Hematopoietic multipotent progenitor cell treated with erythropoietin and hydrocortisone succinate and interleukin-3 and kit ligand, for 15 days (in vitro differentiated cells): Measurements from ENCODE around the gene CRTC2.

Experiments
- DNase-seq: peaks from one replicate; pipeline ENCODE4 v3.0.0-alpha.2; 2015; ENCODE audit warnings: low spot score

The CRTC2 gene

DNA sequence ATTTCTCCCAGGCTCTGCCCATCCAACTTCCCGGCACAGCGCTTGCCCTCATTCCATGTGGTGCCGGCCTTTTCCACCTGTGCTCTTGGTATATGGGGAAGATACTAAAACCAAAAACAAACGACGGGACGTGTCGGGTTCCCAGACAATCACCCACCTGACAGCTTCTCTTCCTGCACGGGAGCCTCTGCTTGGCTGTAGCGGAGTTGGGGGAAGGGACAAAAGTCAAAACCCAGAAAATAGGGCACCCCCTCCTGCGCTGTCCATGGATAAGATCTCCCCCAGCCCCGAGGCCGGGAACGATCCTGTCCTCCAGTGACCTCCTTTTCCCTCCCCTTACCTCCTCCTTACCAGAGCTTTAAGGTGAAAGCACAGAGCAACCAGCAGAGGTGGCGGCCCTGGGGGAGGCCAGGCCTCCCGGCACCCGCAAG lies 18.4 kb upstream of the CRTC2 start:
- DNase-seq = no peak

GRCh38 chr1:153973525-153973924 lies 15.1 kb upstream of the CRTC2 start:
- no peak for DNase-seq

GRCh38 chr1:153973071-153973470 lies 14.7 kb upstream of the CRTC2 start:
- DNase-seq = no peak

- no peak for DNase-seq
Measured at GRCh38 chr1:153970346-153970745, 11.9 kb upstream of the CRTC2 start.

DNA sequence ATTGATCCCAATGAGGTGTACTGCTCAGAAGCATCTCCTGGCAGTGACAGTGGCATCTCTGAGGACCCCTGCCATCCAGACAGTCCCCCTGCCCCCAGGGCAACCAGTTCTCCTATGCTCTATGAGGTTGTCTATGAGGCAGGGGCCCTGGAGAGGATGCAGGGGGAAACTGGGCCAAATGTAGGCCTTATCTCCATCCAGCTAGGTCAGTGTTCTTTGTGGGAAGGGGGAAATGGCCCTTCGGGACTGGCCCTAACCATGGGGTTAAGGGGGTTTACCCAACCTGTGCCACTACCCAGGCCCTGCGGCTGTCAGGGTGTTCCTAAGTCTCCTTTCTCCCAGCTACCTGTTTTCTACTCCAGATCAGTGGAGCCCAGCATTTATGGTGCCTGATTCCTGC lies 10.6 kb upstream of the CRTC2 start:
- no peak for DNase-seq

DNA sequence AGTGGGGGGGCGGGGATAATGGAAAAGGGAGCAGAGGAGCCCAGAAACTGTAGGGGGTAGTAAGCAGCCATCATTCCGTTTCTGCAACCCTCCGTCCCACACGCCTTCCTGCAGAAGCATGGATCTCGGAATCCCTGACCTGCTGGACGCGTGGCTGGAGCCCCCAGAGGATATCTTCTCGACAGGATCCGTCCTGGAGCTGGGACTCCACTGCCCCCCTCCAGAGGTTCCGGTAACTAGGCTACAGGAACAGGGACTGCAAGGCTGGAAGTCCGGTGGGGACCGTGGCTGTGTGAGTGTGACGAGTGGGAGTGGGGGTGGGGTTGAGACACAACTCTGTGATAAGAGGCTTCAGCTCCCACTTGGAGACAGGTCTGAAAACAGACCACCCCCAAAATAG lies 10.0 kb upstream of the CRTC2 start:
- no peak for DNase-seq

- DNase-seq = no peak
Measured at GRCh38 chr1:153968000-153968363, 9.6 kb upstream of the CRTC2 start.

GRCh38 chr1:153967107-153967999 lies 8.9 kb upstream of the CRTC2 start, which contains the start of gene CREB3L4:
TSS of gene CREB3L4 (plus strand) at chr1:153967902. CDS start at chr1:153968526, 624 bp downstream.
- DNase-seq = peak; percentile 86

GRCh38 chr1:153963850-153964331 lies 5.5 kb upstream of the CRTC2 start:
- no peak for DNase-seq

- DNase-seq = peak; percentile 95
Measured at GRCh38 chr1:153963030-153963849, 4.8 kb upstream of the CRTC2 start, which contains the start of gene SLC39A1. TSS of gene SLC39A1 (minus strand) at chr1:153963537. CDS start at chr1:153962715, 822 bp downstream.

GRCh38 chr1:153962088-153963029 lies 3.9 kb upstream of the CRTC2 start:
- DNase-seq = no peak

GRCh38 chr1:153961421-153961820 lies 3.0 kb upstream of the CRTC2 start:
- no peak for DNase-seq

DNA sequence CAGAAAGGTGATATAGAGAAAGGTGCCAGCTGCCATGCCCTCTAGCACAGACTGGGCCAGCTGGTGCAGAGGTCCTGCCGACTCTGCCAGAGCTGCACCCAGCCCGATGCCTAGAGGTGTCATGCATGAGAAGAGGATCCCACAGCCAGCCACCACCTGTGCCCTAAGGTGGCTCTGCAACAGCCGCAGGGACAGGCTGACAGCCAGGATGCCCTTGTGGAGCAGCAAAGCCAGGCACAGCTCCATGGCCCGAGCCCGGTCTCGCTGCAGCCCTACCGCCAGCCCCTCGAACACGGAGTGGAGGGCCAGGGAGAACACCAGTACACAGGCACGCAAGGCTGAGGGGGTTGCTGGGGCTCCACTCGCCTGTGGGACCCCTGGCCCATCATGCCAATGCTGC lies 1.8 kb upstream of the CRTC2 start:
- no peak for DNase-seq

- no peak for DNase-seq
Measured at GRCh38 chr1:153959454-153959853, 1.0 kb upstream of the CRTC2 start.

DNA sequence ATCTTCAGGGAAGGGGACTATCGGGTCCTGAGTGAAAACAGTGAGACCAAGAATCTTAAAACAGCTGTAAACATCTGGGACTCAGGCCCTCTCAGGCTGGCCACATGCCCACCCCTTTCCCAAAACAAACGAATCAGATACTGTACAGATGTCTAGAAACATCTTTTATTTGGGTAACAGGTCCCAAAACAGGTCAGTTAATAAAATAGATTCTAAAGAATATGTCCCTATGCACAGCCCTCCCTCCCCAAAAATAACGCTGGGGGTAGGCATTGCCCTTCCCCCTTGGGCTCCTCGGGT lies 499 bp upstream of the CRTC2 start:
- no peak for DNase-seq

GRCh38 chr1:153957744-153958110 lies 685 bp downstream of the CRTC2 start:
- no peak for DNase-seq

DNA sequence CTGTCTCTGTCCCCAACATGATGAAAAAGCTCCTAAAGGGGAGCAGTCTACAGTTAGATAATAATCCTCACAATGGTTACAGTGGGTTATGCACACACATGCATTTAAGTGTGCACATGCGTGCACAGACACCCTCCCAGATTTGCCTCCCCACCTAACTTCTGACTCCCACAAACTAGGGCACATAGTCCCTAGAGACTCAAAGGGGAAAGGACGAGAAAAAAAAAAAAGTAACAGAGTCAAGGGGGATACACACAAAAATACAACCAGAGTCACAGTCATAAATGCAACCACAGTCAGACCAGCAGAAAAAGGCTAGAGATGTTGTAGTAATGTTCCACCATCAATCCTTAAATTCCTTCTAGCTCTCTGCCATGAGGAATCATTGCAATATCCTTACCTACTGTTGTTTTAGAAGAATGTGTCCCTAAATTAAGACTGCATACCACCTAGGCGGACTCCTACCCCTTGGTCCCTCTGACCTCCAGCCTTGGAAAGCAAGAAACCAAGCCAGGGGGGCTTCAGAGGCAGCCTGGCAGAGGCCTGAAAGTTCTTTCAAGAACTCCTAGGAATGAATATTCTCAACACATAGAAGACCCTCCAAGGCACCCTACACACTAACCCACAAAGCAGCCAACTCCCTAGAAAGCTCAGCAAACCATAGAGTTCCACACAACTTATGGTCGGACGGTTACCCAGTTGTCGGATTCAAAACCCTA lies 1.3 kb downstream of the CRTC2 start:
- DNase-seq = no peak

DNA sequence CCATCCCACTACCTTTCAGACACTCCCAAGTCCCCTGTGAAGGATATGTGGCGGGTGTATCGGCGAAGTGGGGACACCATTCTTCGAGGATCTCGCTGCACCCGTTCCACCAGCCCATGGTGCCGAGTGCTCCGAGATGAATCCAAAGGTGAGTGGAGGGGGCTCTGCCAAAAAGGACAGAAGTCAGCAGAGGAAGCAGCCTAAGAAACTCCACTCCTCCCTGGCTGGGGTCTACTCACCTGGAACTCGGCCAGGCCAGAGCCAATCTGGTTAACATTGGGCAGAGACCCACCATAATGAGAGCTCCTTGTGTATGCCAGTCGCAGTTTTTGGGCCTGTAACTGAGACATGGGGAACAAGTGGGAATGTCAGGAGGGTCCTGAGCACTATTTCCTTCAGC lies 3.6 kb downstream of the CRTC2 start:
- DNase-seq = no peak

DNA sequence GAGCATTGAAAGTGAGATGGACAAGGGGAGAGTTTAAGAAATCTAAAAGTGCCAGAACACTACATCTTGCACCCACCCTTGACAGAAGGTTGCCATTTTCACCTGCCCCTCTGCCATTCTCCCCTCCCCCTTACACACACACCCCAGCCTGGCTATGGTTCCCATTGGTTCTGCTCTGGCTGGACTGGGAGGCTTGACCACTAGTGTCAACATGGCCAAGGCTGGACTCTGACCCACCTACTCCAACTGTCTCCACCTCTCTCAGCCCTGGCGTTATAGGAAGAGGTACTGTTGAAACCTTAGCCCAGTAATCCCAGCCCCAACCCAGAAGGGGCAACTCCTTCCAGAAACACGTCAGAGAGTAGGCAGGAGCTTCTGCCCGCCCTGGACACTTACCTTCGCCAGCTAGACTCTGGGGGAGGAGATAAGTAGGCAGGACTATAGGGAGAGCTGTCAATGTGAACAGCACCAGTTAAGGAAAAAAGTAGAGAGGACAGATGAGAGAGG lies 4.5 kb downstream of the CRTC2 start:
- no peak for DNase-seq

DNA sequence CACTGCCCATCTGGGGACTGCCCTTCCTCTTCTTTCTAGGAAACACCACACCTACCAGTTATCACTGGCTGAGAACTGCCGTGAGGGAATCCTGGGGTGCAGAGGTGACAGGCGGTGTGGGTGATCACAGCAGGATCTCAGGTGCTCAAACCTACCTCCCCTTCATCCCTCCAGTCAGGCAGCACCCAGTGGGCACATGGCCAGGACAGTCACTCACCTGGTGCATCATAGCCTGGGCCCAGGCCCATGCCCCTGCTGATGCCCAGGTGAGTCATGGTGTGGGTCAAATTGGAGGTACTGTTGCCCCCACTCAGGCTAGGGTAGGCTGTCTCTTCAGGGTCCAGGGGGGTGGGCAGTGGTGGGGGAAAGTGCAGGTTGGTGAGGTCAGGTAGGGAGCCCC lies 6.6 kb downstream of the CRTC2 start:
- DNase-seq = no peak

DNA sequence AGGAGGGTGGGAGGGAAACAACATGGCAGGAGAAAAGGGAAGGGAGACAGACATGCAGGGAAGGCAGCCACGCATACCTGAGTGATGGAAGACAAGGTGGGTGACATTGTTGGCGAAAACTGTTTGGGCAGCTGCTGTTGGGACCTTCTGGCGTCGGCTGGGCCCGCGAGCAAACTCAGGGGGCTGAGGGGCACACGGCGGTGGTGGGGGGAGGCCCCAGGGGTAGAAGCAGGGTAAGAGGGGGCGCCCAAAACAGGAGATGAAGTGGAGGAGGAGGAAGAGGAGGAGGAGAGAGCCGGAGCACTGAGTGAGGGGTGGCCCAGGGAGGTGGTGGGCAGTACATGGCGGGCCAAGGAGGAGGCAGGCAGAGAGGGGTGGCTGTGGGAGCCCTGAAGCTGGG lies 7.2 kb downstream of the CRTC2 start:
- no peak for DNase-seq
